K562 (cell line): ENCODE results near the gene EPGN.

Experiments
- MAFF ChIP-seq: IDR thresholded peaks from 2 replicates; pipeline ENCODE4 v1.6.1; 2012; ENCODE audit warnings: low read length, improper control_type of control experiment
- NFYB ChIP-seq: IDR thresholded peaks from 2 replicates; pipeline ENCODE4 v1.6.1; 2011; ENCODE audit warnings: mild to moderate bottlenecking, moderate library complexity; ENCODE audit not compliant: insufficient read length; ENCODE audit errors: extremely low read depth
- POLR2AphosphoS5 ChIP-seq: IDR thresholded peaks from 2 replicates; pipeline ENCODE4 v1.6.1; 2011; ENCODE audit warnings: mild to moderate bottlenecking, low read depth, low read length, moderate library complexity; ENCODE audit not compliant: control insufficient read depth, insufficient read depth
- ZFX ChIP-seq: sonication (generic); formaldehyde crosslinking; IDR thresholded peaks from 2 replicates; pipeline ENCODE4 v1.8.0; 2022; ENCODE audit warnings: mild to moderate bottlenecking, missing genetic modification reagents, moderate library complexity

- TF ChIP-seq NFYB (no peak), ZFX (CRISPR knock-in tag) (no peak), POLR2AphosphoS5 (no peak), MAFF (no peak)
These were observed 12.4 kb downstream of the EPGN start for GRCh38 chr4:74320559-74321118.
